Kidney (tissue), 14 donors: Measurements from ENCODE around the gene MAD1L1. TPM values are rescaled to one million over a fixed set of nuclear protein-coding genes. Genes with fewer than 3 reads are reported as not detected.

Experiments used
- DNase-seq, 5 donors: peaks; one replicate each; pipeline ENCODE4 v3.0.0-alpha.2; 2013 to 2020
- FAIRE-seq: peaks from 2 replicates; lab custom pipeline; 2012; peaks lifted over from hg19 to GRCh38; lab: Jason Lieb, UNC
- H3K27ac ChIP-seq, 2 donors: one replicate each; pipeline ENCODE4 v1.7.0; 2013; ENCODE audit warnings: low read depth in 2 of 2, low read length in 2 of 2, inconsistent platforms in 1 of 2
- H3K27me3 ChIP-seq: one replicate; pipeline ENCODE4 v1.7.1; 2013; ENCODE audit warnings: low read length, inconsistent platforms; ENCODE audit not compliant: control insufficient read depth, insufficient read depth
- H3K36me3 ChIP-seq, 3 donors: one replicate each; pipeline versions ENCODE4 v1.7.0 to v1.7.1; 2013; ENCODE audit warnings: low read length in 3 of 3, control low read depth in 1 of 3, inconsistent platforms in 1 of 3; ENCODE audit not compliant: insufficient read depth in 3 of 3, control insufficient read depth in 2 of 3
- H3K4me1 ChIP-seq, 3 donors: one replicate each; pipeline versions ENCODE4 v1.7.0 to v1.7.1; 2013; ENCODE audit warnings: low read length in 3 of 3, inconsistent platforms in 1 of 3, low read depth in 1 of 3; ENCODE audit not compliant: control insufficient read depth in 2 of 3, insufficient read depth in 2 of 3
- H3K4me3 ChIP-seq, 3 donors: one replicate each; pipeline versions ENCODE4 v1.7.0 to v1.8.1; 2013; ENCODE audit warnings: low read length in 3 of 3, control low read depth in 1 of 3, inconsistent platforms in 1 of 3
- H3K9ac ChIP-seq, 3 donors: one replicate each; pipeline versions ENCODE4 v1.7.0 to v1.7.1; 2013; ENCODE audit warnings: low read length in 3 of 3, control low read depth in 1 of 3, inconsistent platforms in 1 of 3
- H3K9me3 ChIP-seq, 3 donors: one replicate each; pipeline versions ENCODE4 v1.7.0 to v1.7.1; 2013; ENCODE audit warnings: low read length in 3 of 3, control low read depth in 1 of 3, inconsistent platforms in 1 of 3; ENCODE audit not compliant: control insufficient read depth in 2 of 3, insufficient read depth in 1 of 3
- CTCF ChIP-seq: IDR thresholded peaks from 3 replicates; pipeline ENCODE4 v1.5.1; 2012; ENCODE audit warnings: mild to moderate bottlenecking, moderate library complexity, borderline replicate concordance; ENCODE audit not compliant: insufficient read depth; ENCODE audit errors: extremely low read depth
- intact Hi-C: fragments of 100-400 bp; cut with DNase I; formaldehyde crosslinking; loops from one replicate; pipeline ENCODE4 v1.11.1; 2022
- polyA plus RNA-seq: library from polyadenylated mRNA; stranded (reverse); fragments of 350-450 nt; fragmentation: Illumina TruSeq; extraction: RNeasy Lipid Tissue Mini Kit (QIAGEN cat#74804); gene quantifications from one replicate; pipeline ENCODE4 v1.2.3, GENCODE V29; 2014; ENCODE audit warnings: low read depth, low replicate concordance; ENCODE audit not compliant: insufficient read depth
- total RNA-seq: library from RNA; stranded (reverse); fragmentation: NEBNext Ultra II Directional; extraction: Animal tissue kit (Norgen Biotek cat#: 25700); gene quantifications from one replicate; pipeline ENCODE4 v1.2.1, GENCODE V29; 2021
- donor health status: control.
- donor health status: control.
- donor health status: control.
- donor health status: control.
- donor health status: control.
- donor health status: DM: yes; HTN: yes; CAD: no.
- donor health status: Normal renal cell carcinoma (clear cell type).

The MAD1L1 gene
- total and polyA plus RNA-seq, 2 donors from 2014 or later: 33.2 to 45.2 TPM

- TF ChIP-seq CTCF: no peak
- Histone ChIP-seq H3K9me3 (no peaks in the 10 kb centered on the region), H3K36me3 (no peaks in the 10 kb centered on the region), H3K27me3 (no peaks in the 10 kb centered on the region), H3K27ac (no peak overlapping the region), H3K4me1 (peaks cover 0 to 2% (median 0%) of the 10 kb centered on the region in 3 donors), H3K9ac (no peak overlapping the region), H3K4me3 (no peak overlapping the region)
- DNase-seq (peak in 2 of 5 donors; percentile 37 to 60), FAIRE-seq (no peak)
- intact Hi-C loops: no loop called here
Observed at GRCh38 chr7:2008101-2008935, 224.4 kb downstream of the MAD1L1 start.

DNA sequence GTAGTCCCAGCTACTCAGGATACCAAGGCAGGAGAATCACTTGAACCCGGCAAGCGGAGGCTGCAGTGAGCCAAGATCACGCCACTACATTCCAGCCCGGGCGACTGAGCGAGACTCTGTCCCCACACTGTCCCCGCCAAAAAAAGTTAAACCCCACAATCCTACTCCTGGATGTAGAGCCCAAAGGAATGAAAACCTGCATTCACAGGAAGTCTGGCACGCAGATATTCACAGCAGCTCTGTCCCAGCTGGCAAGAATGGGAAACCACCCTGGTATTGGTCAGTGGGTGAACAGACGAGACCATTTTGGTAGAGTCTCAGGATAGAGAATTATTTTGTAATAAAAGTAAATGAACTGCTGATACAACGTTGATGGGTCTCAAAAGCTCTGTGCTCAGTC is 225.2 kb downstream of the MAD1L1 start:
- Histone ChIP-seq H3K4me3 (no peak overlapping the region), H3K36me3 (no peaks in the 10 kb centered on the region), H3K4me1 (peaks cover 0 to 2% (median 0%) of the 10 kb centered on the region in 3 donors), H3K9ac (no peak overlapping the region), H3K27me3 (no peaks in the 10 kb centered on the region), H3K9me3 (no peaks in the 10 kb centered on the region), H3K27ac (no peak overlapping the region)
- intact Hi-C loops: no loop called here
- no peak for TF ChIP-seq CTCF
- FAIRE-seq (no peak), DNase-seq (no peak)

DNA sequence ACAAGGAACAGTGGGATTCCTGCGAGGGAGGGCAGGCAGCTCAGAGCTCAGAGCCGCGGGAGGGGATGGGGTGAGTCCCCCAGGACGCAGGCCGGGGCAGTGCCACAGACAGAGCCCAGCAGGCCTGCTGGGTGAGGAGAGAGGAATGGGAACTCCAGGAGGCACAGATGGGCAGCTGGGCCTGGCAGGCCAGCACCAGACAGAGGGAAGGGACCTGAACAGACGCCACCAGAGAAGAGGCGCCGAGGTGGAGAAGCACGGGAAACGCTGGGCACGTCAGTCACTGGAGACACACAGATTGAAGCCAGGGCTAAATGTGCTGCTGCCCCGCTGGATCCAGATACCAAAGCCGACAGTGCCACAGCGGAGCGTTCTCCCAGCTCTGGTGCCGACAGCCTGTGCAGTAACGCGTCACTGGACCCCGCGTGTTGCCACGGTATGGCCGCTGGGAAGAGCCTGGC is 225.8 kb downstream of the MAD1L1 start:
- intact Hi-C loops: no loop called here
- FAIRE-seq (no peak), DNase-seq (peak in 2 of 5 donors; percentile 33 to 61)
- Histone ChIP-seq H3K9me3 (no peaks in the 10 kb centered on the region), H3K4me1 (no peaks in the 10 kb centered on the region), H3K27me3 (no peaks in the 10 kb centered on the region), H3K4me3 (no peak overlapping the region), H3K9ac (no peak overlapping the region), H3K36me3 (no peaks in the 10 kb centered on the region), H3K27ac (no peak overlapping the region)
- TF ChIP-seq CTCF: no peak
